Measurements from ENCODE around the gene NCAPD3. TPM values are rescaled to one million over a fixed set of nuclear protein-coding genes. Genes with fewer than 3 reads are reported as not detected.

The NCAPD3 gene
- total and polyA plus RNA-seq, 2 donors (not counting 3 experiments of a cell fraction or from before 2014, with no cell fraction given) = 22.6 to 43.8 TPM

- dilution Hi-C loops (cut with MboI; ENCODE audit: extremely low pct_ligation_motif_present, low sequenced_read_pairs) (no loop called here), intact Hi-C loops (cut with micrococcal nuclease) (no loop called here)
- H3K9me3 ChIP-seq (replicated peaks; ENCODE audit: control insufficient read depth, insufficient read depth, low read length) = no peaks in the 10 kb centered on the region
- BruUV-seq (replicated peaks) = no TSS peak
- no peaks in the 10 kb centered on the region for H3K36me3 ChIP-seq (ENCODE audit: control insufficient read depth in 2 of 2, extremely low read depth in 1 of 2, insufficient read depth in 2 of 2, low read length in 2 of 2)
- peaks cover 36 to 49% of the 10 kb centered on the region in 2 experiments for H3K27me3 ChIP-seq (ENCODE audit: control insufficient read depth in 2 of 2, insufficient read depth in 2 of 2, low read length in 2 of 2)
- no peaks in the 10 kb centered on the region for H3K79me2 ChIP-seq (ENCODE audit: control insufficient read depth, insufficient read depth, low read length)
- no peak overlapping the region for H3K4me3 ChIP-seq (replicated peaks in 1 of 3; ENCODE audit: insufficient read depth in 1 of 3, low read depth in 1 of 3, low read length in 3 of 3)
- no peaks in the 10 kb centered on the region for H3K9me1 ChIP-seq (replicated peaks; ENCODE audit: control insufficient read depth, extremely low read depth, insufficient read depth, low read length)
- POLR2A ChIA-PET = no interaction called here
- CTCF ChIA-PET = no interaction called here
- no peak overlapping the region for H3K9ac ChIP-seq (replicated peaks; ENCODE audit: extremely low read depth, insufficient read depth, low read length)
- peaks cover under 1% of the 10 kb centered on the region for H3K4me1 ChIP-seq (ENCODE audit: control insufficient read depth, extremely low read depth, insufficient read depth, low read length)
- H3K4me2 ChIP-seq (ENCODE audit: insufficient read depth, low read length) = no peak overlapping the region
- H4K20me1 ChIP-seq (replicated peaks; ENCODE audit: control insufficient read depth, extremely low read depth, insufficient read depth, low read length) = no peaks in the 10 kb centered on the region
- no peak overlapping the region for H3K27ac ChIP-seq (ENCODE audit: insufficient read depth, low read depth, low read length)
- FAIRE-seq (no peak), DNase-seq (ENCODE audit: low read depth, low spot score) (no peak)
- TF ChIP-seq MYC (IDR thresholded peaks at IDR 0.05; ENCODE audit: low read depth, low read length) = no peak
- no peak for TF ChIP-seq MAX (IDR thresholded peaks at IDR 0.05; ENCODE audit: insufficient read depth, insufficient read length)
- TF ChIP-seq POLR2AphosphoS5 (IDR thresholded peaks at IDR 0.05; ENCODE audit: insufficient read depth, low read depth, low read length) = no peak
- no peak for TF ChIP-seq GATA2 (IDR thresholded peaks at IDR 0.05; ENCODE audit: insufficient read depth, insufficient read length, low read depth, low read length)
- no peak for TF ChIP-seq POLR2A (IDR thresholded peaks at IDR 0.05; ENCODE audit: low read depth, low read length)
- TF ChIP-seq CTCF (IDR thresholded peaks at IDR 0.05; ENCODE audit: extremely low read depth in 1 of 2, insufficient read depth in 1 of 2, low read depth in 1 of 2, low read length in 2 of 2) = no peak
- TF ChIP-seq EZH2 (IDR thresholded peaks at IDR 0.05; ENCODE audit: borderline replicate concordance, low read depth, low read length, severe bottlenecking) = no peak
- TF ChIP-seq JUN (IDR thresholded peaks at IDR 0.05; ENCODE audit: borderline replicate concordance, insufficient read depth, insufficient read length, low read depth) = no peak
- TF ChIP-seq FOS (IDR thresholded peaks at IDR 0.05; ENCODE audit: borderline replicate concordance, insufficient read depth, low read length) = no peak
- no peak overlapping the region for H2AFZ ChIP-seq (ENCODE audit: low read depth, low read length)
These were observed 48.2 kb upstream of the NCAPD3 start for GRCh38 chr11:134271978-134272377.
